Measurements from ENCODE around the gene ACOXL. TPM values are rescaled to one million over a fixed set of nuclear protein-coding genes. Genes with fewer than 3 reads are reported as not detected.

ACOXL gene
- total RNA-seq, 6 experiments from 2014 or later: not detected

GRCh38 chr2:110904116-110904778, 171.9 kb downstream of the ACOXL start:
- DNase-seq (no peak), ATAC-seq (no peak)
- H3K4me3 ChIP-seq: no peak overlapping the region
- intact Hi-C loops (cut with DNase I): no loop called here
- 80% methylated on average over 5 of the region's 5 CpGs for WGBS (ENCODE audit: insufficient coverage, low coverage, low lambda C conversion rate, missing lambda C conversion rate)
- H3K27me3 ChIP-seq: no peaks in the 10 kb centered on the region
- no peaks in the 10 kb centered on the region for H3K4me1 ChIP-seq
- no peak overlapping the region for H3K27ac ChIP-seq
- TF ChIP-seq CTCF (IDR thresholded peaks at IDR 0.05) (no peak), POLR2A (IDR thresholded peaks at IDR 0.05) (no peak)
- no peaks in the 10 kb centered on the region for H3K36me3 ChIP-seq
- H3K9me3 ChIP-seq: no peaks in the 10 kb centered on the region

- H3K4me1 ChIP-seq: no peaks in the 10 kb centered on the region
- no peak overlapping the region for H3K4me3 ChIP-seq
- intact Hi-C loops (cut with DNase I): no loop called here
- H3K27me3 ChIP-seq: no peaks in the 10 kb centered on the region
- no peak for ATAC-seq
- H3K9me3 ChIP-seq: no peaks in the 10 kb centered on the region
- no CpG with 5 or more reads among the region's 3 CpGs for WGBS (ENCODE audit: insufficient coverage, low coverage, low lambda C conversion rate, missing lambda C conversion rate)
- H3K36me3 ChIP-seq: no peaks in the 10 kb centered on the region
- DNase-seq: no peak
- TF ChIP-seq POLR2A (IDR thresholded peaks at IDR 0.05) (no peak), CTCF (IDR thresholded peaks at IDR 0.05) (no peak)
- H3K27ac ChIP-seq: no peak overlapping the region
Observed at GRCh38 chr2:110904779-110905148, 172.4 kb downstream of the ACOXL start.

GRCh38 chr2:110905217-110905616, 172.8 kb downstream of the ACOXL start:
- Histone ChIP-seq H3K9me3 (no peaks in the 10 kb centered on the region), H3K4me3 (no peak overlapping the region), H3K4me1 (no peaks in the 10 kb centered on the region), H3K27me3 (no peaks in the 10 kb centered on the region), H3K36me3 (no peaks in the 10 kb centered on the region), H3K27ac (no peak overlapping the region)
- no peak for ATAC-seq
- no peak for DNase-seq
- TF ChIP-seq POLR2A (IDR thresholded peaks at IDR 0.05): no peak
- TF ChIP-seq CTCF (IDR thresholded peaks at IDR 0.05): no peak
- 83% methylated on average over 3 of the region's 3 CpGs for WGBS (ENCODE audit: insufficient coverage, low coverage, low lambda C conversion rate, missing lambda C conversion rate)
- intact Hi-C loops (cut with DNase I): no loop called here

GRCh38 chr2:110906613-110907298, 174.4 kb downstream of the ACOXL start:
- H3K4me1 ChIP-seq: no peaks in the 10 kb centered on the region
- no peaks in the 10 kb centered on the region for H3K36me3 ChIP-seq
- intact Hi-C loops (cut with DNase I): no loop called here
- peaks cover 0 to 6% (median 0%) of the 10 kb centered on the region in 4 donors for H3K9me3 ChIP-seq
- no peak for TF ChIP-seq POLR2A (IDR thresholded peaks at IDR 0.05)
- no peak for TF ChIP-seq CTCF (IDR thresholded peaks at IDR 0.05)
- WGBS (ENCODE audit: insufficient coverage, low coverage, low lambda C conversion rate, missing lambda C conversion rate): 80% methylated on average over 4 of the region's 6 CpGs
- DNase-seq (no peak), ATAC-seq (no peak)
- no peak overlapping the region for H3K4me3 ChIP-seq
- no peak overlapping the region for H3K27ac ChIP-seq
- no peaks in the 10 kb centered on the region for H3K27me3 ChIP-seq

Data from right lobe of liver (tissue), 6 donors.